Fibroblast of pulmonary artery (primary cell): Measurements from ENCODE around the gene ACR.

Experiments
- DNase-seq: peaks from one replicate; pipeline ENCODE4 v3.0.0-alpha.2; 2010; ENCODE audit warnings: low read depth
- H3K4me3 ChIP-seq: replicated peaks from 2 replicates; pipeline ENCODE4 v1.5.1; 2011; ENCODE audit warnings: low read depth, mild to moderate bottlenecking, control low read depth, low read length, moderate library complexity
- TF ChIP-seq, protein P1 (sequence below): IDR thresholded peaks from 2 replicates; pipeline ENCODE4 v1.5.1; 2011; ENCODE audit warnings: mild to moderate bottlenecking, control low read depth, low read length, inconsistent platforms; ENCODE audit errors: missing control alignments

ACR gene

DNA sequence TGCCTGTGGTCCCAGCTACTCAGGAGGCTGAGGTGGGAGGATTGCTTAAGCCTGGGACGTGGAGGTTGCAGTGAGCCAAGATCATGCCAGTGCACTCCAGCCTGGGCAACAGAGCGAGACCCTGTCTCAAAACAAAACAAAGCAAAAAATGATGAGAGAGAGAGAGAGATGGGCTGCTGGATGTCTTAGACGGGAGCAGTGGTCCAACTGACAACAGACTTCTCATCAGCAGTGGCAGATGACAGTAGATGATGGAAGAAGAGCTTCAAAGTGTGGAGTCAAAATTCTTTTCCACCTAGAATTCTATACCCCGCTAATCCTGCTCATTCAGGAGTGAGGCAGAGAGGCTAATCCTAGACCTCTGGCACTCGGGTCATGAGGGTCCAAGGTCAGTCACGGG lies 29.0 kb upstream of the ACR start:
- no peak for DNase-seq
- TF ChIP-seq, protein P1, sequence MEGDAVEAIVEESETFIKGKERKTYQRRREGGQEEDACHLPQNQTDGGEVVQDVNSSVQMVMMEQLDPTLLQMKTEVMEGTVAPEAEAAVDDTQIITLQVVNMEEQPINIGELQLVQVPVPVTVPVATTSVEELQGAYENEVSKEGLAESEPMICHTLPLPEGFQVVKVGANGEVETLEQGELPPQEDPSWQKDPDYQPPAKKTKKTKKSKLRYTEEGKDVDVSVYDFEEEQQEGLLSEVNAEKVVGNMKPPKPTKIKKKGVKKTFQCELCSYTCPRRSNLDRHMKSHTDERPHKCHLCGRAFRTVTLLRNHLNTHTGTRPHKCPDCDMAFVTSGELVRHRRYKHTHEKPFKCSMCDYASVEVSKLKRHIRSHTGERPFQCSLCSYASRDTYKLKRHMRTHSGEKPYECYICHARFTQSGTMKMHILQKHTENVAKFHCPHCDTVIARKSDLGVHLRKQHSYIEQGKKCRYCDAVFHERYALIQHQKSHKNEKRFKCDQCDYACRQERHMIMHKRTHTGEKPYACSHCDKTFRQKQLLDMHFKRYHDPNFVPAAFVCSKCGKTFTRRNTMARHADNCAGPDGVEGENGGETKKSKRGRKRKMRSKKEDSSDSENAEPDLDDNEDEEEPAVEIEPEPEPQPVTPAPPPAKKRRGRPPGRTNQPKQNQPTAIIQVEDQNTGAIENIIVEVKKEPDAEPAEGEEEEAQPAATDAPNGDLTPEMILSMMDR: no peak
- no peak overlapping the region for H3K4me3 ChIP-seq

DNA sequence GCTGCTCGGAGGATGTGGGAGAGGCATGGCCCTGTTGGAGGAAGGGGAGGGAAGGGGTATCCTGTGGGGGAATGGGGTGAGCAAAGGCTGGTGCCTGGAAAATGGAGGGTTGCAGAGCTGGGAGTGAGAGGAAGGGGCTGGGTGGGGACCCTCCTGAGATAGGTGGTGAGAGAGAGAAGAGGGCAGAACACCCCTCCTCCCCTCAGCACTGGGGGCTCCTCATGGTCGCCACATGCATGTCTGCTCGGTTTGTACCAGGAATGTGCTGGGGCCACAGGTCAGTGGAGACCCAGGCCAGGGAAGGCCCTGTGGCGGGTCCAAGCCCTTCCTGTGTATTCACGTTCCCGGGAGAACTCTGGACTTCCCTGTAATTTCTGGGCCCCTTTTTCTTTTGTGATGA lies 27.8 kb upstream of the ACR start:
- TF ChIP-seq, protein P1: no peak
- H3K4me3 ChIP-seq: no peak overlapping the region
- no peak for DNase-seq

DNA sequence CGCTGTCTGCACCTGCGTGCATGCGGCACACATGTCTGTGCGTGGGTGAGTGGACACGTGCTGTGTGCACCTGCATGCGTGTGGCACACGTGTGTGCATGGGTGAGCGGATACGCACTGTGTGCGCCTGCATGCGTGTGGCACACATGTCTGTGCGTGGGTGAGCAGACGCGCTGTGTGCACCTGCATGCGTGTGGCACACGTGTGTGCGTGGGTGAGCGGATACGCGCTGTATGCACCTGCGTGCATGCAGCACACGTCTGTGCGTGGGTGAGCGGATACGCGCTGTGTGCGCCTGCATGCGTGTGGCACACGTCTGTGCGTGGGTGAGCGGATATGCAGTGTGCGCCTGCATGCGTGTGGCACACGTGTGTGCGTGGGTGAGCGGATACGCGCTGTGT lies 27.1 kb upstream of the ACR start:
- H3K4me3 ChIP-seq: no peak overlapping the region
- TF ChIP-seq, protein P1: no peak
- no peak for DNase-seq

DNA sequence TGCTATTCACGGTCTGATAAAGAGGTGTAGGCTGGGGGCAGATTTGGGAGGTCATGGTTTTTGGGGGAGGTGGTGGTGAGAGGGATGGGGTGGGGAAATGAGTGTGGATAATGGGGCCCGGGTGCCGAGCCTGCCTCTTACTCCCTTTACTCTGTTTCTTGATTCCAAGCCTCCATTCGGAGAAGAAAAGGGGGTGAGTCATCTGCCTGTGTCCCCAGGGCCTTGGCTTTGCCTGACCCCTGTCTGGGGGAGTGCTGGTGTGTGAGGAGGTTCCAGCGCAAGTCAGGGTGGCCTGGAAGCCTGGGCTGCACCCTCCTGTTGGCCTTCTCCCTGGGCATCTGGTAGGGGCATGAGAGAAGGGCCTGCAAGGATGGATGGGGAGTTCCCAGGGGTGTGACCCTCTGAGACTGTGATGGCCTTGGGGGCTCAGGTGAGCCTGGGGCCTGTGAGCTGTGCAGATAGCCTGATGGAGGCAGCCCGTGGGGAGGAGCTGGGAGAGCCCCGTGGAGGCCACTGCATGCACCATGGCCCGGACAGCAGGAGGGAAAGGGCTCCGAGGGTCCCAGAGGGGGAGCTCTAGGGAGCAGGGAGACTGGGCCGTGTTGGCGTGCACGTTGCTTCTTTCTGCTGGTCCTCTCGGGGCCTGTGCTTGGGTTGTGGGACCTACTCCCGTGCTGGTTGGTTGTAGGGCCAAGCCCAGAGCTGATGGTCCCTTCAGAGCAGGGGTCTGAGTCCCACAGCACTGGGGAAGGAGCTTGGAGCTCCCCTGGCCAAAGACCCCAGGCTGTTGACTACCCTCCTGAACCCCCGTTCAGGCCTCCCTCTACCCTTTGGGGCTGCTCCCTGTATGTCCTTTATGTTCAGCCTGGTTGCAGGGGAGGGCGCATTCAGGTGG lies 26.3 kb upstream of the ACR start:
- TF ChIP-seq, protein P1: no peak

DNA sequence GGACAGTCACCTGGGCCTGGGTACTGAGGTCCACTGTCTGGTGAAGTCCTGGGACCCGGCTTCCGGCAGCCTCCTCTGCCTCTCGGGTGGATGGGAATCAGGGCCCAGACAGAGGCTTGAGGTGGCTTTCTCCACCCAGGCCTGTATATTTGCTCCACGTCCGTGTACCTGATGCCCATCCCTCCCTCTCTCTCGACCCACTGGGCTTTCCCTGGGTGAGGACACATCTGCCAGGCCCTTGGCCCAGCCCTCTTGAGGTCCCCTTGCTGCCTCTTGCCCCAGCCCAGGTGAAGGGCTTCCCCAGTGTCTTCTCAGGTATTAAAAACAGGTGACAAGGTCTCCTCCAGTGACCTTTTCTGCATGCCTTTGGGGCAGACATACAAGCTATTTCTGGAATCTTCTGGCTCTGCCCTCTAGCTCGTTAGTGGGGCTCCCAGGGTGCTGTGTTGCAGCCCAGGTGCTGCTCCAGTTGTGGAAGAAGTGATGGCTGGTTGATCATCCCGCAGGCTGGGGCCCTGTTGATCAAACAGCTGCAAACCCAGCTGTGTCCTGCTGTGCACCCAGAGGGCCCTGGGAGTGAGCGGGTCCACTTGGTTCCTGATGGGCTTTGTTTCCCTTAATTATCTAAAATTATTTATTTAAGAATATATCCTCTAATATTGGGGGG lies 25.5 kb upstream of the ACR start:
- TF ChIP-seq, protein P1: no peak
- no peak overlapping the region for H3K4me3 ChIP-seq
- DNase-seq: no peak

More for the DNA sequence above, 26.3 kb upstream of the ACR start:
- no peak overlapping the region for H3K4me3 ChIP-seq
- DNase-seq: no peak

DNA sequence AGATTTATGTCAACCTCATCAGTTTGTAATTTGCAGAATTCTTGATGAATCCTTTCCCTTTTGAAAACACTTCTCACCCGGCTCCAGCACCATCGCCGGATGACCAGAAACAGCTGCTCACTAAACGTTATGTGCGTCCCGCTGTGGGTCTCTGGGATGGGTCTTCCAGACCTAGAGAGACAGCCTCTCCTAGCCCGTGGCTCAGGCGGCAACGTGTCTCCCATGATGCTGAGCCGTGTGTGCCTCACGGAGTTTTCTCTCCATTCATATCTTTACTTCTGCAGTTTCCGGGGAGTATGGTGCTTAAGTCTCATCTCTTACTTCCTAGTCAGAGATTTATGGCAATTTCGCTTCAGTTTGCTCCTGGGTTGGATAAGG lies 25.0 kb upstream of the ACR start:
- TF ChIP-seq, protein P1: no peak
- H3K4me3 ChIP-seq: no peak overlapping the region
- DNase-seq: no peak
